Sigmoid colon (tissue), 3 donors: ENCODE measurements around the gene NXN.

ENCODE experiments used
- POLR2A ChIP-seq, 2 donors: fragments of 450-650 bp; IDR thresholded peaks; one replicate each; pipeline ENCODE4 v1.6.1; 2016; ENCODE audit warnings: antibody characterized with exemption in 2 of 2, mild to moderate bottlenecking in 2 of 2, moderate library complexity in 2 of 2
- TF ChIP-seq, protein P1 (sequence below), 4 experiments: fragments of 450-650 bp in 3 of 4; fragments of 200-600 bp in 1 of 4; IDR thresholded peaks; one replicate each; pipeline ENCODE4 v1.5.1; 2016 to 2019; ENCODE audit warnings: antibody characterized with exemption in 4 of 4, mild to moderate bottlenecking in 3 of 4, moderate library complexity in 2 of 4

DNA sequence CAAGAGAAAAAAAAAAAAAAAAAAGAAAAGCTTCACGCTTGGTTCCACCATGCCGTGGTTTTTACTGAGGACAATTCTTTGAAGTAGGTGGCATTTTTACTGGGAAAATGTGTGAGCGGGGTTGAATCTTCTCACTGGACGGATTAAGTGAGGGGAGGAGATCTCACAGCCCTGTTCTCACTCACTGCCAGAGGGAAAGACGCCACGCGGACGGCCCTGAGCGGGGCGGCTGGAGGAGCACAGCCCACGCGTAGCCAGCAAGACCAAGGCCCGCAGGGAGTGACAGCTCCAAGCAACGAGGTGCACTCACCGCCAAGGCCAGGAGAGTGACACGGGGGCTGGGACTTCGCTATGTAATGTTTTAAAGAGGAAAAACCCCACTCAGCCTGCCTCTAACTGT is 154.4 kb downstream of the NXN start:
- TF ChIP-seq, protein P1, sequence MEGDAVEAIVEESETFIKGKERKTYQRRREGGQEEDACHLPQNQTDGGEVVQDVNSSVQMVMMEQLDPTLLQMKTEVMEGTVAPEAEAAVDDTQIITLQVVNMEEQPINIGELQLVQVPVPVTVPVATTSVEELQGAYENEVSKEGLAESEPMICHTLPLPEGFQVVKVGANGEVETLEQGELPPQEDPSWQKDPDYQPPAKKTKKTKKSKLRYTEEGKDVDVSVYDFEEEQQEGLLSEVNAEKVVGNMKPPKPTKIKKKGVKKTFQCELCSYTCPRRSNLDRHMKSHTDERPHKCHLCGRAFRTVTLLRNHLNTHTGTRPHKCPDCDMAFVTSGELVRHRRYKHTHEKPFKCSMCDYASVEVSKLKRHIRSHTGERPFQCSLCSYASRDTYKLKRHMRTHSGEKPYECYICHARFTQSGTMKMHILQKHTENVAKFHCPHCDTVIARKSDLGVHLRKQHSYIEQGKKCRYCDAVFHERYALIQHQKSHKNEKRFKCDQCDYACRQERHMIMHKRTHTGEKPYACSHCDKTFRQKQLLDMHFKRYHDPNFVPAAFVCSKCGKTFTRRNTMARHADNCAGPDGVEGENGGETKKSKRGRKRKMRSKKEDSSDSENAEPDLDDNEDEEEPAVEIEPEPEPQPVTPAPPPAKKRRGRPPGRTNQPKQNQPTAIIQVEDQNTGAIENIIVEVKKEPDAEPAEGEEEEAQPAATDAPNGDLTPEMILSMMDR (IDR thresholded peaks at IDR 0.05), result no peak
- TF ChIP-seq POLR2A (IDR thresholded peaks at IDR 0.05), result no peak
